Osteoblast (primary cell): ENCODE measurements around the gene SVOPL. TPM values are rescaled to one million over a fixed set of nuclear protein-coding genes. Genes with fewer than 3 reads are reported as not detected.

ENCODE experiments used
- DNase-seq: peaks from one replicate; pipeline ENCODE4 v3.0.0; 2011; ENCODE audit warnings: low spot score, mixed read lengths; ENCODE audit not compliant: insufficient read length; ENCODE audit errors: missing footprints
- H2AFZ ChIP-seq: 2 replicates; pipeline ENCODE4 v1.6.0; 2011; ENCODE audit warnings: mild to moderate bottlenecking, low read length
- H3K27ac ChIP-seq: 2 replicates; pipeline ENCODE4 v1.5.1; 2011; ENCODE audit warnings: mild to moderate bottlenecking, low read depth, low read length, moderate library complexity
- H3K27me3 ChIP-seq: 2 replicates; pipeline ENCODE4 v1.6.0; 2012; ENCODE audit warnings: mild to moderate bottlenecking, control low read depth, inconsistent platforms, low read length, moderate library complexity; ENCODE audit not compliant: insufficient read depth
- H3K36me3 ChIP-seq: 2 replicates; pipeline ENCODE4 v1.5.1; 2011; ENCODE audit warnings: mild to moderate bottlenecking, low read length, control low read depth, moderate library complexity; ENCODE audit not compliant: insufficient read depth
- H3K4me1 ChIP-seq: 2 replicates; pipeline ENCODE4 v1.5.1; 2011; ENCODE audit warnings: mild to moderate bottlenecking, low read length, control low read depth, moderate library complexity; ENCODE audit not compliant: insufficient read depth
- H3K4me2 ChIP-seq: 2 replicates; pipeline ENCODE4 v1.6.0; 2011; ENCODE audit warnings: mild to moderate bottlenecking, low read length; ENCODE audit not compliant: insufficient read depth
- H3K4me3 ChIP-seq: fragments of 200-600 bp; sonication (generic); 3 replicates; pipeline ENCODE4 v1.5.1; 2012; ENCODE audit warnings: mild to moderate bottlenecking, low read length, inconsistent platforms; ENCODE audit not compliant: insufficient read depth
- H3K79me2 ChIP-seq: 2 replicates; pipeline ENCODE4 v1.6.0; 2012; ENCODE audit warnings: mild to moderate bottlenecking, low read length, control low read depth, inconsistent platforms; ENCODE audit not compliant: insufficient read depth
- H3K9me3 ChIP-seq: 2 replicates; pipeline ENCODE4 v1.5.1; 2011; ENCODE audit warnings: low read depth, low read length, control low read depth
- H4K20me1 ChIP-seq: 2 replicates; pipeline ENCODE4 v1.6.0; 2012; ENCODE audit warnings: mild to moderate bottlenecking, low read length, control low read depth; ENCODE audit not compliant: insufficient read depth
- total RNA-seq: library from RNA; depleted of rRNA; stranded (reverse); fragments of >200 nt; gene quantifications from 2 replicates; pipeline ENCODE4 v1.2.3, GENCODE V29; 2012
- TF ChIP-seq, protein P1 (sequence below): IDR thresholded peaks from 2 replicates; pipeline ENCODE4 v1.5.1; 2011; ENCODE audit warnings: mild to moderate bottlenecking, low read depth, low read length, moderate library complexity; ENCODE audit errors: extremely low read depth

SVOPL gene
- total RNA-seq, 1 donor, result not detected

DNA sequence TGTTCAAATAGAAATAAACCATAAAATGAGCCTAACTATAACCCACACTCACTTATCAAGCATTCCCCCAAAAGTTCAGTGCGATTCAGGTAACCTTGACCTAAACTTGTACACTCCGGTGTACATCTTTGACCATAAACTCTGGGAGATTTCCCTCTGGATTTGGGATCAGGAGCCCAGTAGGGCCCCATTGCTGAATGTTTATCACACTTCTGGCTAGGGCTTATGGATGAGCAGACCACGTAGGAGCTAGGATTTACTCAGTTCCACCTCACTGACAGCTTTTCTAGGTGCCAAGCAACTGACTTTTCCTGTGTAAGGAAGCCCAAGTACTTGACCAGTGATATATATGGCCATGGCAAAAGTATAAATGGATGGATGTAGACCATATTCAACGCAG lies 113.7 kb downstream of the SVOPL start:
- no peaks in the 10 kb centered on the region for H3K27me3 ChIP-seq
- no peaks in the 10 kb centered on the region for H3K36me3 ChIP-seq
- no peak overlapping the region for H3K27ac ChIP-seq
- H3K79me2 ChIP-seq, result no peaks in the 10 kb centered on the region
- H2AFZ ChIP-seq, result no peak overlapping the region
- no peak overlapping the region for H3K4me2 ChIP-seq
- H4K20me1 ChIP-seq, result no peaks in the 10 kb centered on the region
- H3K4me3 ChIP-seq, result no peak overlapping the region
- no peaks in the 10 kb centered on the region for H3K9me3 ChIP-seq
- DNase-seq, result no peak
- no peaks in the 10 kb centered on the region for H3K4me1 ChIP-seq
- TF ChIP-seq, protein P1, sequence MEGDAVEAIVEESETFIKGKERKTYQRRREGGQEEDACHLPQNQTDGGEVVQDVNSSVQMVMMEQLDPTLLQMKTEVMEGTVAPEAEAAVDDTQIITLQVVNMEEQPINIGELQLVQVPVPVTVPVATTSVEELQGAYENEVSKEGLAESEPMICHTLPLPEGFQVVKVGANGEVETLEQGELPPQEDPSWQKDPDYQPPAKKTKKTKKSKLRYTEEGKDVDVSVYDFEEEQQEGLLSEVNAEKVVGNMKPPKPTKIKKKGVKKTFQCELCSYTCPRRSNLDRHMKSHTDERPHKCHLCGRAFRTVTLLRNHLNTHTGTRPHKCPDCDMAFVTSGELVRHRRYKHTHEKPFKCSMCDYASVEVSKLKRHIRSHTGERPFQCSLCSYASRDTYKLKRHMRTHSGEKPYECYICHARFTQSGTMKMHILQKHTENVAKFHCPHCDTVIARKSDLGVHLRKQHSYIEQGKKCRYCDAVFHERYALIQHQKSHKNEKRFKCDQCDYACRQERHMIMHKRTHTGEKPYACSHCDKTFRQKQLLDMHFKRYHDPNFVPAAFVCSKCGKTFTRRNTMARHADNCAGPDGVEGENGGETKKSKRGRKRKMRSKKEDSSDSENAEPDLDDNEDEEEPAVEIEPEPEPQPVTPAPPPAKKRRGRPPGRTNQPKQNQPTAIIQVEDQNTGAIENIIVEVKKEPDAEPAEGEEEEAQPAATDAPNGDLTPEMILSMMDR, result no peak

DNA sequence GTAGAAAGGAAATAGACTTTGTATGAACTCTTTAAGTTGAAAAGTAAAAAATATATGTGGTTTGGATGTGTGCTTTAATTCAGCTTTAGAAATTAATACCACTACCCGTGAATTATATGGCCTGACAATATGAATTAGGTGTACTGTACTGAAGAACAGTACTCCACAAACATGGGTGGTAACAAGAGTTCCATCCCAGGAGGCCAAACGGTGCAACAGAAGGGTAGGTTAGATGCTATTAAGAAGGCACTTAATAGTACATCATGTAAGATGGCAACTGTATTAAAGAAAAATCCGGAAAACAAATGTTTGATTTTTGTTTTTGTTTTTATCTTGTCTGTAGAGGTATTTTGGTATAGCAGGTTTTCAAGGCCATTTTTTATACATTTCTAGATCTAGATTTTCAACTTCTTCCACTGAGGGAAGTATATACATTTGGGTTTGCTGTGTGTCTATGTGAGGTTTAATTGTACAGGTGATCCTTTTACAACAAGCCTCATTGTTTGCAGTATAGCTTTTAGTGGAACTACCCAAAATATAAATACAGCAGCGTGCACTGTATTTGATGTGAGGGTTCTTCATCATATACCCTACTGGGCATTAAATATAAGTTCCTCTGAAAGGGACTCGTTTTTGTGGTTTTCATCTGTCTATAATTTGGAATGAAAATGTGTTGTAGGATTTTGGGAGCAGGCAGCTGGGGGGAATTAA lies 115.7 kb downstream of the SVOPL start:
- DNase-seq, result no peak
- H3K4me2 ChIP-seq, result no peak overlapping the region
- no peaks in the 10 kb centered on the region for H3K4me1 ChIP-seq
- H3K9me3 ChIP-seq, result no peaks in the 10 kb centered on the region
- no peak overlapping the region for H3K4me3 ChIP-seq
- H3K36me3 ChIP-seq, result no peaks in the 10 kb centered on the region
- H2AFZ ChIP-seq, result no peak overlapping the region
- H3K79me2 ChIP-seq, result no peaks in the 10 kb centered on the region
- H3K27ac ChIP-seq, result no peak overlapping the region
- TF ChIP-seq, protein P1, result no peak
- H3K27me3 ChIP-seq, result no peaks in the 10 kb centered on the region
- no peaks in the 10 kb centered on the region for H4K20me1 ChIP-seq

DNA sequence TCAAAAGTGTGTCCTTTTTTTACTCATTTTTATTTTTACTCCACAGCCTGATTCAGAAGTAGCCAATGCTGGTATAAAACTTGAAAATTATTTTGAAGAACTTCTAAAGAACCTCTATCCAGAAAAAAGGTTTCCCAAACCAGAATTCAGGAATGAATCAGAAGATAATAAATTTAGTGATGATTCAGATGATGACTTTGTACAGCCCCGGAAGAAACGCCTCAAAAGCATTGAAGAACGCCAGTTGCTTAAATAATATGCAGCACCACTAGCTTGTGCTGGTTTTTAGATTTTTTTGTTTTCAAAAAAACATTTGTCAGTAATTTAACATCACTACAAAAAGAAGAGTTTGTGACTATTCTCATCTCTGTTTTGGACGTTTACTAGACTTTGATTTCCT lies 116.5 kb downstream of the SVOPL start:
- no peaks in the 10 kb centered on the region for H3K79me2 ChIP-seq
- DNase-seq, result no peak
- TF ChIP-seq, protein P1, result no peak

DNA sequence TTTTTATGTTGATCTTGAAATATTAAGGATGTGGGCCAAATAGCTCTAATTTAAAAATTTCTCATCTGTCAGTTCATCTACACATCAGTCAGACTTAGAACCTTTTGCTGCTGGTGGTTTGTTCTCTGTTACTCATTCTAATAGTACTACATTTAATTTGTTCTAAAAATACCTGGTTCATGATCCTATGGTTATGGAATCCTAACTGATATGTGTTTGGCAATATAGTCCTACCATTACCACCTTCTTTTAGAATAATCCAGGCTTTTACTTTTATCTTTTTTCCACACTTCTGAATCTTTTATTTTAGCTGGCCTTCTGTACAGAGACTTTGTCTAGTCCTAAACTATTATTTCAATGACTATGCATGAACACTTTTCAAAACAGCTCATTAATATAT lies 116.9 kb downstream of the SVOPL start:
- Histone ChIP-seq H3K36me3 (peaks cover 5% of the 10 kb centered on the region), H2AFZ (no peak overlapping the region), H3K4me3 (no peak overlapping the region), H4K20me1 (no peaks in the 10 kb centered on the region), H3K9me3 (no peaks in the 10 kb centered on the region), H3K4me1 (no peaks in the 10 kb centered on the region), H3K79me2 (no peaks in the 10 kb centered on the region), H3K27ac (no peak overlapping the region), H3K4me2 (no peak overlapping the region), H3K27me3 (no peaks in the 10 kb centered on the region)
- TF ChIP-seq, protein P1, result no peak
- no peak for DNase-seq

More for the DNA sequence above, 116.5 kb downstream of the SVOPL start:
- Histone ChIP-seq H3K36me3 (peaks cover under 1% of the 10 kb centered on the region), H3K4me2 (no peak overlapping the region), H3K4me1 (no peaks in the 10 kb centered on the region), H3K4me3 (no peak overlapping the region), H3K27me3 (no peaks in the 10 kb centered on the region), H4K20me1 (no peaks in the 10 kb centered on the region), H3K9me3 (no peaks in the 10 kb centered on the region), H3K27ac (no peak overlapping the region), H2AFZ (no peak overlapping the region)
